ENCODE results near the gene SGO2. TPM values are rescaled to one million over a fixed set of nuclear protein-coding genes. Genes with fewer than 3 reads are reported as not detected.

SGO2 gene
- total and polyA plus RNA-seq, 2 of the 13 experiments (the other 11 are each of a cell fraction or from before 2014, with no cell fraction given), result 5.1 to 16.2 TPM

DNA sequence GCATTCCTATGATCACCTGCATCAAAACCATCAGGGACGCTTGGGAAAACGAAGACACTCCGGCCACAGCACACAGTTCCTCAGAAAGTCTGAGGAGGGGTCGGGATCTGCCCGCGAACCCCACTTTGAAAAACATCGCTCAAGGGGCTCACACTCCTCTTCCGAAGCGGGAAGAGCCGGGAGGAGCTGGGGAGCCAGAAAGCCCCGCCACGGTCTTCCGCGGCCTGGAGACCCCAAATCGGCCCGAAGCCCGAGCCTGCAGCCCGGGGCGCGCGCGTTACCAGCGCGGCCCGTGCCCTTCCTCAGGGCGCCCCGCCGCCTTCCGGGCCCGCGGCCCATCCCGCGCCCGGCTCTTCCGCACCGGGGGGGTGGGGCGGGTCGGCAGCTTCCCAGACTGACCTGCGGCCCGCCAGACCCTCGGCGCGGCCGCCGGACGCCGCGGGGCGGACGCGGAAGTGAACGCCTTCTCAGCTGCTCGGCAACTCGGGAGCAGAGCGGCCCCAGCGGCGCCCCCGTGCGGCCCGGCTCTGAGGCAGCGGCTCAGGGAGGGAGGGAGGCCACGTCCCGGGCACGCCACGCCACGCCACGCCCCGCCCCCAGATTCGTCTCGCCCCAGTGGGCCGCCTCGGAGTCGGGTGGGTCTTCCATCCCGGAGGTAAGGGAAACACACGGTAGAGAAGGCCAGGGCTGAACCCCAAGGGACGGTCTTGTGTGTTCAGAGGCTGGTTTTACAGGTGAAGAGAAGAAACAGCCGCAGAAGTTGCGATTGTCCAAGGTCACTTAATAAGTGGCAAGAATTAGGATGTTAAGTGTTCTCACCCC is 16.2 kb upstream of the SGO2 start, which contains the start of gene KCTD18 (continued):
- TF ChIP-seq, protein P1, sequence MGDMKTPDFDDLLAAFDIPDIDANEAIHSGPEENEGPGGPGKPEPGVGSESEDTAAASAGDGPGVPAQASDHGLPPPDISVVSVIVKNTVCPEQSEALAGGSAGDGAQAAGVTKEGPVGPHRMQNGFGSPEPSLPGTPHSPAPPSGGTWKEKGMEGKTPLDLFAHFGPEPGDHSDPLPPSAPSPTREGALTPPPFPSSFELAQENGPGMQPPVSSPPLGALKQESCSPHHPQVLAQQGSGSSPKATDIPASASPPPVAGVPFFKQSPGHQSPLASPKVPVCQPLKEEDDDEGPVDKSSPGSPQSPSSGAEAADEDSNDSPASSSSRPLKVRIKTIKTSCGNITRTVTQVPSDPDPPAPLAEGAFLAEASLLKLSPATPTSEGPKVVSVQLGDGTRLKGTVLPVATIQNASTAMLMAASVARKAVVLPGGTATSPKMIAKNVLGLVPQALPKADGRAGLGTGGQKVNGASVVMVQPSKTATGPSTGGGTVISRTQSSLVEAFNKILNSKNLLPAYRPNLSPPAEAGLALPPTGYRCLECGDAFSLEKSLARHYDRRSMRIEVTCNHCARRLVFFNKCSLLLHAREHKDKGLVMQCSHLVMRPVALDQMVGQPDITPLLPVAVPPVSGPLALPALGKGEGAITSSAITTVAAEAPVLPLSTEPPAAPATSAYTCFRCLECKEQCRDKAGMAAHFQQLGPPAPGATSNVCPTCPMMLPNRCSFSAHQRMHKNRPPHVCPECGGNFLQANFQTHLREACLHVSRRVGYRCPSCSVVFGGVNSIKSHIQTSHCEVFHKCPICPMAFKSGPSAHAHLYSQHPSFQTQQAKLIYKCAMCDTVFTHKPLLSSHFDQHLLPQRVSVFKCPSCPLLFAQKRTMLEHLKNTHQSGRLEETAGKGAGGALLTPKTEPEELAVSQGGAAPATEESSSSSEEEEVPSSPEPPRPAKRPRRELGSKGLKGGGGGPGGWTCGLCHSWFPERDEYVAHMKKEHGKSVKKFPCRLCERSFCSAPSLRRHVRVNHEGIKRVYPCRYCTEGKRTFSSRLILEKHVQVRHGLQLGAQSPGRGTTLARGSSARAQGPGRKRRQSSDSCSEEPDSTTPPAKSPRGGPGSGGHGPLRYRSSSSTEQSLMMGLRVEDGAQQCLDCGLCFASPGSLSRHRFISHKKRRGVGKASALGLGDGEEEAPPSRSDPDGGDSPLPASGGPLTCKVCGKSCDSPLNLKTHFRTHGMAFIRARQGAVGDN (CRISPR knock-in tag; IDR thresholded peaks at IDR 0.05), result peak; percentile 94
- no peak for TF ChIP-seq KLF13 (CRISPR knock-in tag; IDR thresholded peaks at IDR 0.05)
- no peak for TF ChIP-seq ZNF577 (CRISPR knock-in tag; IDR thresholded peaks at IDR 0.05; ENCODE audit: borderline replicate concordance, low read depth)
- TF ChIP-seq MIER2 (CRISPR knock-in tag; IDR thresholded peaks at IDR 0.05), result no peak
- TF ChIP-seq, protein P2, sequence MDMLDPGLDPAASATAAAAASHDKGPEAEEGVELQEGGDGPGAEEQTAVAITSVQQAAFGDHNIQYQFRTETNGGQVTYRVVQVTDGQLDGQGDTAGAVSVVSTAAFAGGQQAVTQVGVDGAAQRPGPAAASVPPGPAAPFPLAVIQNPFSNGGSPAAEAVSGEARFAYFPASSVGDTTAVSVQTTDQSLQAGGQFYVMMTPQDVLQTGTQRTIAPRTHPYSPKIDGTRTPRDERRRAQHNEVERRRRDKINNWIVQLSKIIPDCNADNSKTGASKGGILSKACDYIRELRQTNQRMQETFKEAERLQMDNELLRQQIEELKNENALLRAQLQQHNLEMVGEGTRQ (IDR thresholded peaks at IDR 0.05; ENCODE audit: low read depth, low read length), result no peak
- TF ChIP-seq, protein P2 (CRISPR knock-in tag; IDR thresholded peaks at IDR 0.05; ENCODE audit: borderline replicate concordance), result no peak
- no peak for TF ChIP-seq PHB2 (IDR thresholded peaks at IDR 0.05; ENCODE audit: partially characterized antibody)
- TF ChIP-seq, protein P3, sequence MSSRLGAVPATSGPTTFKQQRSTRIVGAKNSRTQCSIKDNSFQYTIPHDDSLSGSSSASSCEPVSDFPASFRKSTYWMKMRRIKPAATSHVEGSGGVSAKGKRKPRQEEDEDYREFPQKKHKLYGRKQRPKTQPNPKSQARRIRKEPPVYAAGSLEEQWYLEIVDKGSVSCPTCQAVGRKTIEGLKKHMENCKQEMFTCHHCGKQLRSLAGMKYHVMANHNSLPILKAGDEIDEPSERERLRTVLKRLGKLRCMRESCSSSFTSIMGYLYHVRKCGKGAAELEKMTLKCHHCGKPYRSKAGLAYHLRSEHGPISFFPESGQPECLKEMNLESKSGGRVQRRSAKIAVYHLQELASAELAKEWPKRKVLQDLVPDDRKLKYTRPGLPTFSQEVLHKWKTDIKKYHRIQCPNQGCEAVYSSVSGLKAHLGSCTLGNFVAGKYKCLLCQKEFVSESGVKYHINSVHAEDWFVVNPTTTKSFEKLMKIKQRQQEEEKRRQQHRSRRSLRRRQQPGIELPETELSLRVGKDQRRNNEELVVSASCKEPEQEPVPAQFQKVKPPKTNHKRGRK (CRISPR knock-in tag; IDR thresholded peaks at IDR 0.05), result peak; percentile 89
- peak; percentile 81 for TF ChIP-seq GATAD1 (CRISPR knock-in tag; IDR thresholded peaks at IDR 0.05)
- no peak for TF ChIP-seq TSC22D2 (CRISPR knock-in tag; IDR thresholded peaks at IDR 0.05; ENCODE audit: borderline replicate concordance)
- TF ChIP-seq WIZ (CRISPR knock-in tag; IDR thresholded peaks at IDR 0.05), result no peak; the same call in 1 of the 2 replicates
- TF ChIP-seq, protein P4, sequence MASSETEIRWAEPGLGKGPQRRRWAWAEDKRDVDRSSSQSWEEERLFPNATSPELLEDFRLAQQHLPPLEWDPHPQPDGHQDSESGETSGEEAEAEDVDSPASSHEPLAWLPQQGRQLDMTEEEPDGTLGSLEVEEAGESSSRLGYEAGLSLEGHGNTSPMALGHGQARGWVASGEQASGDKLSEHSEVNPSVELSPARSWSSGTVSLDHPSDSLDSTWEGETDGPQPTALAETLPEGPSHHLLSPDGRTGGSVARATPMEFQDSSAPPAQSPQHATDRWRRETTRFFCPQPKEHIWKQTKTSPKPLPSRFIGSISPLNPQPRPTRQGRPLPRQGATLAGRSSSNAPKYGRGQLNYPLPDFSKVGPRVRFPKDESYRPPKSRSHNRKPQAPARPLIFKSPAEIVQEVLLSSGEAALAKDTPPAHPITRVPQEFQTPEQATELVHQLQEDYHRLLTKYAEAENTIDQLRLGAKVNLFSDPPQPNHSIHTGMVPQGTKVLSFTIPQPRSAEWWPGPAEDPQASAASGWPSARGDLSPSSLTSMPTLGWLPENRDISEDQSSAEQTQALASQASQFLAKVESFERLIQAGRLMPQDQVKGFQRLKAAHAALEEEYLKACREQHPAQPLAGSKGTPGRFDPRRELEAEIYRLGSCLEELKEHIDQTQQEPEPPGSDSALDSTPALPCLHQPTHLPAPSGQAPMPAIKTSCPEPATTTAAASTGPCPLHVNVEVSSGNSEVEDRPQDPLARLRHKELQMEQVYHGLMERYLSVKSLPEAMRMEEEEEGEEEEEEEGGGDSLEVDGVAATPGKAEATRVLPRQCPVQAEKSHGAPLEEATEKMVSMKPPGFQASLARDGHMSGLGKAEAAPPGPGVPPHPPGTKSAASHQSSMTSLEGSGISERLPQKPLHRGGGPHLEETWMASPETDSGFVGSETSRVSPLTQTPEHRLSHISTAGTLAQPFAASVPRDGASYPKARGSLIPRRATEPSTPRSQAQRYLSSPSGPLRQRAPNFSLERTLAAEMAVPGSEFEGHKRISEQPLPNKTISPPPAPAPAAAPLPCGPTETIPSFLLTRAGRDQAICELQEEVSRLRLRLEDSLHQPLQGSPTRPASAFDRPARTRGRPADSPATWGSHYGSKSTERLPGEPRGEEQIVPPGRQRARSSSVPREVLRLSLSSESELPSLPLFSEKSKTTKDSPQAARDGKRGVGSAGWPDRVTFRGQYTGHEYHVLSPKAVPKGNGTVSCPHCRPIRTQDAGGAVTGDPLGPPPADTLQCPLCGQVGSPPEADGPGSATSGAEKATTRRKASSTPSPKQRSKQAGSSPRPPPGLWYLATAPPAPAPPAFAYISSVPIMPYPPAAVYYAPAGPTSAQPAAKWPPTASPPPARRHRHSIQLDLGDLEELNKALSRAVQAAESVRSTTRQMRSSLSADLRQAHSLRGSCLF (CRISPR knock-in tag; IDR thresholded peaks at IDR 0.05; ENCODE audit: borderline replicate concordance), result no peak
- peak; percentile 53; the same call in 1 of the 2 replicates for TF ChIP-seq ZNF558 (CRISPR knock-in tag; IDR thresholded peaks at IDR 0.05; ENCODE audit: borderline replicate concordance)

Measured in HepG2 (cell line).